Fibroblast of skin of left biceps (primary cell): ENCODE measurements around the gene SMPD2.

Experiments
- DNase-seq, 2 experiments: peaks; one replicate each; pipeline ENCODE4 v3.0.0-alpha.2; 2013; ENCODE audit warnings: low read depth in 2 of 2

SMPD2 gene

GRCh38 chr6:109485266-109485935 lies 44.9 kb downstream of the SMPD2 start:
- no peak for DNase-seq

- no peak for DNase-seq
Observed at GRCh38 chr6:109486068-109486467, 45.5 kb downstream of the SMPD2 start.

DNA sequence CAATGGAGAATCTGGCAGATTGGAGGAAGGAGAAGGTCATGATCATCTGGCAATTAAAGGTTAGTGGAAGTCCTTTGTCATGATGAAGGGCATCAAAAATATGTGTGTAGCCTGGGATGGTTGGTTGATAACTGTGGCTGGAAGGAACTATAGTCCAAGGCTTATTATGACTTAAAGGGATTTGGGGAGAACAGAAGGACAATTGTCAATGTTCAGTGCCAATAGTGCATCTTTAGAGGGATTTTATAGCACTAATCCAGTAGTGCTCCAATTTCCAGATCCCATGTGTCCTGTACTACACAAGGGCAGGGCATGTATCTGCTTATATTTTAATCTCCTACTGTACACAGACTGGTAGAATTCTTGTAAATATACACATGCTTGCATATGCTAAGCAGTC lies 47.5 kb downstream of the SMPD2 start:
- no peak for DNase-seq

- no peak for DNase-seq
Observed at GRCh38 chr6:109490713-109491112, 50.2 kb downstream of the SMPD2 start.

DNA sequence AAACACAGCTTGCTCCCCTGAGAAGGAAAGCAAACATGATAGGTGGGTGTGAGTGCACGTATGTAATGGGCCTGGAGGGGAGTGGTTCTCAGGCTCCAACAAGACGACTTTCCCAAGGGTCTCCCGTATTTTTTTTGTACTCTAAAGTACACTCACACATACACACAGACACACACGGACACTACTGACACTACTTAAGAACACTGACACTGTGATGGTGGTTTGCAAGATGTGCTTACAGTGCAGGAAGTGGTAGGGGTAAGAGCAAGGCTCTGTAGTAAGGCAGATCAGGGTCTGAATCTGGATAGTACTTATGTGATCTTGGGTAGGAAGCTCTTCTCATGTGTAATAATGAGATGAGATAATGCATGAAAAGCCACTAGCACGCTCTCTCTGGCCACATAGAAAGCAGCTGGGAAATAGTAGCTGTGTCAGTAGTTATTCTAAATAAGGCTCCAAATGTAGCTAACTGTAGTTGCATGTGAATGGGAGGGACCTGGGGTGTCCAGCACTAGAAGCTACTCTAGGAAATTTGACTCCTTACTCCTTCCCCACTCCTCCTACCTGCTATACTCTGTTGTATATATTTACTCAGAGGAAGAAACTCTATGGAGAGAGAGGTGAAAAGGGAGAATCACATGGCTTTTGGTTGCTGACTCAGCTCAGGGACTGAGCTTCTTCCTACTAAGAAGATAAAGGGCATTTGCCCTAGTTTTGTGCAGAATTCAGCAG lies 50.8 kb downstream of the SMPD2 start:
- DNase-seq, result no peak
